SK-N-SH treated with all-trans-retinoic acid at 6 μM for 48 hours (cell line): Measurements from ENCODE around the gene IPO5.
"Not testable (repeated sequence)": the region's sequence is repeated elsewhere in the genome, so short reads cannot be mapped to it uniquely, and the experiment has no call there.

Source experiments
- ATAC-seq: fragments of 200-7000 bp; cut with Tn5 transposase; 3 replicates; pipeline ENCODE4 v1.9.1; 2020; ENCODE audit warnings: mild to moderate bottlenecking, moderate library complexity
- ARNTL ChIP-seq: fragments of 450-650 bp; formaldehyde crosslinking; IDR thresholded peaks from 2 replicates; pipeline ENCODE4 v1.5.0; 2020; ENCODE audit warnings: low read depth, mild to moderate bottlenecking, moderate library complexity, borderline replicate concordance
- BACH2 ChIP-seq: fragments of 250-450 bp; sonication (Bioruptor Pico); IDR thresholded peaks from 2 replicates; pipeline ENCODE4 v1.9.0; 2021; ENCODE audit warnings: mild to moderate bottlenecking, borderline replicate concordance
- CREB5 ChIP-seq: fragments of 250-450 bp; sonication (Bioruptor Pico); IDR thresholded peaks from 2 replicates; pipeline ENCODE4 v1.5.1; 2020; ENCODE audit warnings: low read depth, mild to moderate bottlenecking, moderate library complexity
- CSDC2 ChIP-seq: fragments of 250-450 bp; sonication (Bioruptor Pico); IDR thresholded peaks from 2 replicates; pipeline ENCODE4 v1.5.0; 2020; ENCODE audit warnings: mild to moderate bottlenecking, moderate library complexity
- CSRNP3 ChIP-seq: fragments of 250-450 bp; sonication (Bioruptor Pico); IDR thresholded peaks from 2 replicates; pipeline ENCODE4 v1.5.1; 2021; ENCODE audit warnings: mild to moderate bottlenecking, moderate library complexity
- GLIS3 ChIP-seq: fragments of 250-450 bp; sonication (Bioruptor Pico); IDR thresholded peaks from 2 replicates; pipeline ENCODE4 v1.5.0; 2020; ENCODE audit warnings: mild to moderate bottlenecking, moderate library complexity
- OSR1 ChIP-seq: fragments of 250-450 bp; sonication (Bioruptor Pico); IDR thresholded peaks from 2 replicates; pipeline ENCODE4 v1.8.0; 2022; ENCODE audit warnings: moderate library complexity, mild to moderate bottlenecking, inconsistent platforms
- POU6F1 ChIP-seq: fragments of 250-450 bp; sonication (Bioruptor Pico); IDR thresholded peaks from 2 replicates; pipeline ENCODE4 v1.8.0; 2021; ENCODE audit warnings: low read depth, mild to moderate bottlenecking, moderate library complexity, borderline replicate concordance
- RARB ChIP-seq: fragments of 250-450 bp; sonication (Bioruptor Pico); IDR thresholded peaks from 2 replicates; pipeline ENCODE4 v1.8.0; 2021; ENCODE audit warnings: mild to moderate bottlenecking, moderate library complexity
- SNAI2 ChIP-seq: fragments of 250-450 bp; sonication (Bioruptor Pico); IDR thresholded peaks from 2 replicates; pipeline ENCODE4 v1.5.0; 2020; ENCODE audit warnings: mild to moderate bottlenecking, moderate library complexity
- TOX ChIP-seq: fragments of 250-450 bp; sonication (Bioruptor Pico); IDR thresholded peaks from 2 replicates; pipeline ENCODE4 v1.8.0; 2021; ENCODE audit warnings: mild to moderate bottlenecking, moderate library complexity, borderline replicate concordance
- ZC3H10 ChIP-seq: fragments of 250-450 bp; sonication (Bioruptor Pico); IDR thresholded peaks from 2 replicates; pipeline ENCODE4 v1.5.1; 2021; ENCODE audit warnings: mild to moderate bottlenecking, moderate library complexity
- ZFP3 ChIP-seq: fragments of 250-450 bp; sonication (Bioruptor Pico); IDR thresholded peaks from 2 replicates; pipeline ENCODE4 v1.5.0; 2020; ENCODE audit warnings: mild to moderate bottlenecking, moderate library complexity
- ZFP30 ChIP-seq: fragments of 450-650 bp; formaldehyde crosslinking; IDR thresholded peaks from 2 replicates; pipeline ENCODE4 v1.5.0; 2022; ENCODE audit warnings: mild to moderate bottlenecking, moderate library complexity
- ZNF565 ChIP-seq: fragments of 450-650 bp; formaldehyde crosslinking; conservative IDR thresholded peaks from 2 replicates; pipeline ENCODE4 v1.5.0; 2020; ENCODE audit warnings: low read depth, mild to moderate bottlenecking, moderate library complexity
- ZNF8 ChIP-seq: fragments of 450-650 bp; formaldehyde crosslinking; IDR thresholded peaks from 2 replicates; pipeline ENCODE4 v1.5.0; 2020; ENCODE audit warnings: mild to moderate bottlenecking, moderate library complexity
- TF ChIP-seq, protein P1 (sequence below): fragments of 250-450 bp; sonication (Bioruptor Pico); IDR thresholded peaks from 2 replicates; pipeline ENCODE4 v1.5.0; 2020; ENCODE audit warnings: mild to moderate bottlenecking, moderate library complexity

Gene IPO5

GRCh38 chr13:98039964-98040363 is 86.5 kb downstream of the IPO5 start (continued):
- no peak for TF ChIP-seq CSRNP3
- TF ChIP-seq, all 23 proteins: peak for 0

DNA sequence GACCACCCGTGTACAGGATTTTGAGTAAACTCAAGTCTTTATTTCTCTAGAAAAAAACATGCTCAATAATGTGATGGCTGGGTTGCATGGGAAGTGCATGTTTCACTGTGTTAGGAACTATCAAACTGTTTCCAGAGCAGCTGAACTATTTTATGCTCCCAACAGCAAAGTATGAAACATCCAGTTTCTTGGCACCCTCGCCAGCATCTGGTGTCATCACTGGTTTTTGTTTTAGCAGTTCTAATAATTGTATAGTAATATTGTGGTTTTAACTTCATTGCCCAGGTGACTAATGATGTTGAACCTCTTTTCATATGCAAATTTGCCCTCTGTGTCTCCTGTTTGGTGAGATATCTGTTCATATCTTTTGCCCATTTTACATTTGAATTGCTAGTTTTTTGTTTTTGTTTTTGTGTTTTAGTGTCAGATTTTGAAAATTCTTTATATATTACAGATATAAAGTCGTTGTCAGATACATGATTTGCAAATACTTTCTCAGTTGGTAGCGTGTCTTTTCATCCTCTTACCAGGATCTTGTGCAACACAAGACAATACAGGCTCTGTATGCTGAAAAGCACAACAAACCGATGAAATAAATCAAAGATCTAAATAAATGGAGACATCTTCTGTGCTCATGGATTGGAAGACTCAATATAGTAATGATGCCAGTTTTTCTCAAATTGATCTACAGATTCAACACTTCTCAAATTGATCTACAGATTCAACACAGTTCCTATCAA is 87.8 kb downstream of the IPO5 start:
- ATAC-seq: no peak
- TF ChIP-seq RARB (CRISPR knock-in tag): no peak
- TF ChIP-seq CSRNP3: no peak
- TF ChIP-seq OSR1 (CRISPR knock-in tag): no peak
- no peak for TF ChIP-seq GLIS3 (CRISPR knock-in tag)
- TF ChIP-seq ZC3H10 (CRISPR knock-in tag): no peak
- TF ChIP-seq, protein P1, sequence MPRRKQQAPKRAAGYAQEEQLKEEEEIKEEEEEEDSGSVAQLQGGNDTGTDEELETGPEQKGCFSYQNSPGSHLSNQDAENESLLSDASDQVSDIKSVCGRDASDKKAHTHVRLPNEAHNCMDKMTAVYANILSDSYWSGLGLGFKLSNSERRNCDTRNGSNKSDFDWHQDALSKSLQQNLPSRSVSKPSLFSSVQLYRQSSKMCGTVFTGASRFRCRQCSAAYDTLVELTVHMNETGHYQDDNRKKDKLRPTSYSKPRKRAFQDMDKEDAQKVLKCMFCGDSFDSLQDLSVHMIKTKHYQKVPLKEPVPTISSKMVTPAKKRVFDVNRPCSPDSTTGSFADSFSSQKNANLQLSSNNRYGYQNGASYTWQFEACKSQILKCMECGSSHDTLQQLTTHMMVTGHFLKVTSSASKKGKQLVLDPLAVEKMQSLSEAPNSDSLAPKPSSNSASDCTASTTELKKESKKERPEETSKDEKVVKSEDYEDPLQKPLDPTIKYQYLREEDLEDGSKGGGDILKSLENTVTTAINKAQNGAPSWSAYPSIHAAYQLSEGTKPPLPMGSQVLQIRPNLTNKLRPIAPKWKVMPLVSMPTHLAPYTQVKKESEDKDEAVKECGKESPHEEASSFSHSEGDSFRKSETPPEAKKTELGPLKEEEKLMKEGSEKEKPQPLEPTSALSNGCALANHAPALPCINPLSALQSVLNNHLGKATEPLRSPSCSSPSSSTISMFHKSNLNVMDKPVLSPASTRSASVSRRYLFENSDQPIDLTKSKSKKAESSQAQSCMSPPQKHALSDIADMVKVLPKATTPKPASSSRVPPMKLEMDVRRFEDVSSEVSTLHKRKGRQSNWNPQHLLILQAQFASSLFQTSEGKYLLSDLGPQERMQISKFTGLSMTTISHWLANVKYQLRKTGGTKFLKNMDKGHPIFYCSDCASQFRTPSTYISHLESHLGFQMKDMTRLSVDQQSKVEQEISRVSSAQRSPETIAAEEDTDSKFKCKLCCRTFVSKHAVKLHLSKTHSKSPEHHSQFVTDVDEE (CRISPR knock-in tag): no peak
- no peak for TF ChIP-seq ZFP30 (CRISPR knock-in tag)
- TF ChIP-seq, all 23 proteins: peak for 0

GRCh38 chr13:98044301-98044700 is 90.8 kb downstream of the IPO5 start:
- no peak for ATAC-seq
- TF ChIP-seq OSR1 (CRISPR knock-in tag) (no peak), BACH2 (no peak), POU6F1 (CRISPR knock-in tag) (no peak), ZFP30 (CRISPR knock-in tag) (no peak), ZNF8 (CRISPR knock-in tag) (no peak), ZC3H10 (CRISPR knock-in tag) (no peak), RARB (CRISPR knock-in tag) (no peak), SNAI2 (CRISPR knock-in tag) (no peak), CSDC2 (CRISPR knock-in tag) (no peak), CREB5 (CRISPR knock-in tag) (no peak), ARNTL (no peak), ZNF565 (no peak), ZFP3 (CRISPR knock-in tag) (no peak), TOX (no peak), GLIS3 (CRISPR knock-in tag) (no peak), CSRNP3 (no peak)
- TF ChIP-seq, protein P1 (CRISPR knock-in tag): no peak
- TF ChIP-seq, all 23 proteins: peak for 0

- ATAC-seq: not testable (repeated sequence)
Measured at GRCh38 chr13:98047785-98048184, 94.3 kb downstream of the IPO5 start.
